Trophoblast cell (in vitro differentiated cells and primary cell): ENCODE results near the gene ADPGK.

Experiments
- DNase-seq, 2 donors: peaks; one replicate each; pipeline ENCODE4 v3.0.0-alpha.2; 2016
- H2AFZ ChIP-seq: 2 replicates; pipeline ENCODE4 v1.6.1; 2013; ENCODE audit warnings: low read length, moderate library complexity, mild to moderate bottlenecking; ENCODE audit not compliant: insufficient read depth, poor library complexity
- H2AK5ac ChIP-seq: 2 replicates; pipeline ENCODE4 v1.6.1; 2013; ENCODE audit warnings: mild to moderate bottlenecking, low read length
- H2BK120ac ChIP-seq: 2 replicates; pipeline ENCODE4 v1.6.1; 2013; ENCODE audit warnings: low read length, mild to moderate bottlenecking, moderate library complexity; ENCODE audit not compliant: insufficient read depth, poor library complexity
- H2BK12ac ChIP-seq: 2 replicates; pipeline ENCODE4 v1.6.1; 2013; ENCODE audit warnings: mild to moderate bottlenecking, low read length, moderate library complexity
- H2BK5ac ChIP-seq: 2 replicates; pipeline ENCODE4 v1.6.1; 2013; ENCODE audit warnings: low read length, low read depth, moderate library complexity, mild to moderate bottlenecking; ENCODE audit not compliant: poor library complexity
- H3K14ac ChIP-seq: 2 replicates; pipeline ENCODE4 v1.6.1; 2013; ENCODE audit warnings: mild to moderate bottlenecking, low read length
- H3K18ac ChIP-seq: 2 replicates; pipeline ENCODE4 v1.6.1; 2013; ENCODE audit warnings: mild to moderate bottlenecking, low read length
- H3K23ac ChIP-seq: 2 replicates; pipeline ENCODE4 v1.6.1; 2013; ENCODE audit warnings: low read length
- H3K27ac ChIP-seq: 2 replicates; pipeline ENCODE4 v1.5.1; 2013; ENCODE audit warnings: low read depth, mild to moderate bottlenecking, inconsistent platforms, low read length, moderate library complexity
- H3K27me3 ChIP-seq: 2 replicates; pipeline ENCODE4 v1.6.1; 2013; ENCODE audit warnings: inconsistent platforms, mild to moderate bottlenecking, low read length, moderate library complexity; ENCODE audit not compliant: insufficient read depth
- H3K36me3 ChIP-seq, 2 experiments: 1 replicate in 1 of 2; 2 replicates in 1 of 2; pipeline ENCODE4 v1.6.1; 2013; ENCODE audit warnings: low read length in 2 of 2, mild to moderate bottlenecking in 2 of 2, moderate library complexity in 1 of 2; ENCODE audit not compliant: insufficient read depth in 2 of 2, control insufficient read depth in 1 of 2
- H3K4ac ChIP-seq: 2 replicates; pipeline ENCODE4 v1.6.1; 2013; ENCODE audit warnings: low read depth, mild to moderate bottlenecking, low read length, moderate library complexity
- H3K4me1 ChIP-seq, 2 experiments: 1 replicate in 1 of 2; 2 replicates in 1 of 2; pipeline ENCODE4 v1.6.1; 2013; ENCODE audit warnings: low read length in 2 of 2, mild to moderate bottlenecking in 2 of 2, moderate library complexity in 1 of 2; ENCODE audit not compliant: insufficient read depth in 2 of 2, control insufficient read depth in 1 of 2
- H3K4me2 ChIP-seq: 2 replicates; pipeline ENCODE4 v1.6.1; 2013; ENCODE audit warnings: inconsistent platforms, mild to moderate bottlenecking, low read length, moderate library complexity
- H3K4me3 ChIP-seq: 2 replicates; pipeline ENCODE4 v1.5.1; 2013; ENCODE audit warnings: mild to moderate bottlenecking, low read depth, low read length, inconsistent platforms
- H3K79me1 ChIP-seq: one replicate; pipeline ENCODE4 v1.6.1; 2013; ENCODE audit warnings: low read length
- H3K79me2 ChIP-seq: 2 replicates; pipeline ENCODE4 v1.6.1; 2013; ENCODE audit warnings: low read length, mild to moderate bottlenecking; ENCODE audit not compliant: control insufficient read depth, insufficient read depth, poor library complexity
- H3K9ac ChIP-seq: 2 replicates; pipeline ENCODE4 v1.6.1; 2013; ENCODE audit warnings: mild to moderate bottlenecking, low read length
- H3K9me3 ChIP-seq: 2 replicates; pipeline ENCODE4 v1.6.1; 2013; ENCODE audit warnings: low read depth, mild to moderate bottlenecking, control low read depth, inconsistent platforms, low read length; ENCODE audit not compliant: insufficient read depth
- H4K12ac ChIP-seq: 2 replicates; pipeline ENCODE4 v1.6.1; 2013; ENCODE audit warnings: low read depth, mild to moderate bottlenecking, low read length, moderate library complexity
- H4K8ac ChIP-seq: 2 replicates; pipeline ENCODE4 v1.6.1; 2013; ENCODE audit warnings: low read depth, mild to moderate bottlenecking, low read length, moderate library complexity
- H4K91ac ChIP-seq: one replicate; pipeline ENCODE4 v1.6.1; 2013; ENCODE audit warnings: low read depth, mild to moderate bottlenecking, low read length, moderate library complexity
- WGBS: extraction: QIAGEN DNeasy Blood & Tissue Kit; methylation state at CpG from one replicate; pipeline ENCODE4 v1.1.7; 2013; ENCODE audit warnings: missing lambda C conversion rate; ENCODE audit not compliant: insufficient read length, insufficient coverage; ENCODE audit errors: extremely low coverage; 5-methylcytosine and 5-hydroxymethylcytosine counted together

ADPGK gene

GRCh38 chr15:72790302-72790910 lies 6.8 kb upstream of the ADPGK start:
- Histone ChIP-seq H2BK12ac (no peak overlapping the region), H3K18ac (no peak overlapping the region), H3K14ac (no peak overlapping the region), H3K9ac (no peak overlapping the region), H3K9me3 (no peaks in the 10 kb centered on the region), H2AFZ (no peak overlapping the region), H3K27me3 (no peaks in the 10 kb centered on the region), H2AK5ac (no peak overlapping the region), H3K4me2 (no peak overlapping the region), H3K4me3 (no peak overlapping the region), H4K8ac (no peak overlapping the region), H3K79me2 (no peaks in the 10 kb centered on the region), H3K27ac (no peak overlapping the region), H4K12ac (no peak overlapping the region), H2BK120ac (no peak overlapping the region), H4K91ac (no peak overlapping the region), H3K4ac (no peak overlapping the region), H3K23ac (no peak overlapping the region), H3K36me3 (no peaks in the 10 kb centered on the region), H3K79me1 (no peaks in the 10 kb centered on the region), H3K4me1 (no peaks in the 10 kb centered on the region), H2BK5ac (no peak overlapping the region)
- no peak for DNase-seq
- no CpG with 5 or more reads among the region's 1 CpG for WGBS

GRCh38 chr15:72787526-72787925 lies 4.0 kb upstream of the ADPGK start:
- no peak overlapping the region for H3K4me3 ChIP-seq
- no peak overlapping the region for H3K4ac ChIP-seq
- H3K9ac ChIP-seq, result no peak overlapping the region
- no peak overlapping the region for H3K14ac ChIP-seq
- H3K4me2 ChIP-seq, result no peak overlapping the region
- peaks cover 8% of the 10 kb centered on the region for H3K79me1 ChIP-seq
- no peak overlapping the region for H3K18ac ChIP-seq
- H3K27ac ChIP-seq, result no peak overlapping the region
- H2AK5ac ChIP-seq, result no peak overlapping the region
- H3K79me2 ChIP-seq, result peaks cover 10% of the 10 kb centered on the region
- H4K91ac ChIP-seq, result no peak overlapping the region
- no peak overlapping the region for H3K23ac ChIP-seq
- H3K4me1 ChIP-seq, result peaks cover under 1% of the 10 kb centered on the region in 2 experiments
- DNase-seq, result no peak
- WGBS, result no CpG with 5 or more reads among the region's 1 CpG
- no peak overlapping the region for H4K12ac ChIP-seq
- H3K27me3 ChIP-seq, result no peaks in the 10 kb centered on the region
- no peaks in the 10 kb centered on the region for H3K9me3 ChIP-seq
- no peak overlapping the region for H2BK12ac ChIP-seq
- no peak overlapping the region for H2BK120ac ChIP-seq
- H4K8ac ChIP-seq, result no peak overlapping the region
- no peaks in the 10 kb centered on the region for H3K36me3 ChIP-seq
- H2BK5ac ChIP-seq, result no peak overlapping the region
- no peak overlapping the region for H2AFZ ChIP-seq

GRCh38 chr15:72786676-72787345 lies 3.3 kb upstream of the ADPGK start:
- Histone ChIP-seq H2BK5ac (no peak overlapping the region), H3K79me1 (peaks cover 8% of the 10 kb centered on the region), H3K4me2 (no peak overlapping the region), H2BK120ac (no peak overlapping the region), H4K91ac (no peak overlapping the region), H2AFZ (no peak overlapping the region), H2AK5ac (no peak overlapping the region), H3K18ac (no peak overlapping the region), H3K14ac (no peak overlapping the region), H3K27me3 (no peaks in the 10 kb centered on the region), H2BK12ac (no peak overlapping the region), H3K4me1 (peaks cover 2 to 4% of the 10 kb centered on the region in 2 experiments), H3K27ac (no peak overlapping the region), H3K9ac (no peak overlapping the region), H3K36me3 (no peaks in the 10 kb centered on the region), H4K8ac (peak overlapping the region; percentile 9), H3K4me3 (no peak overlapping the region), H3K9me3 (no peaks in the 10 kb centered on the region), H3K23ac (no peak overlapping the region), H3K79me2 (peaks cover 10% of the 10 kb centered on the region), H3K4ac (no peak overlapping the region), H4K12ac (no peak overlapping the region)
- no peak for DNase-seq
- no CpG with 5 or more reads among the region's 8 CpGs for WGBS

- Histone ChIP-seq H3K36me3 (peaks cover 0 to under 1% of the 10 kb centered on the region in 2 experiments), H3K14ac (no peak overlapping the region), H3K9ac (no peak overlapping the region), H2AK5ac (no peak overlapping the region), H2AFZ (no peak overlapping the region), H3K9me3 (no peaks in the 10 kb centered on the region), H3K4me2 (no peak overlapping the region), H3K27me3 (no peaks in the 10 kb centered on the region), H3K79me2 (peaks cover 10% of the 10 kb centered on the region), H3K23ac (no peak overlapping the region), H3K27ac (no peak overlapping the region), H3K4ac (no peak overlapping the region), H4K8ac (peak overlapping the region; percentile 4), H3K4me1 (peaks cover 2 to 6% of the 10 kb centered on the region in 2 experiments), H4K91ac (no peak overlapping the region), H3K79me1 (peaks cover 8% of the 10 kb centered on the region), H2BK12ac (no peak overlapping the region), H2BK5ac (no peak overlapping the region), H4K12ac (no peak overlapping the region), H3K18ac (no peak overlapping the region), H3K4me3 (no peak overlapping the region), H2BK120ac (no peak overlapping the region)
- no peak for DNase-seq
- no CpG with 5 or more reads among the region's 4 CpGs for WGBS
These were observed 2.7 kb upstream of the ADPGK start for GRCh38 chr15:72786242-72786641.
